GM04504 (cell line): ENCODE data around the gene CCDC170.

Experiments used
- DNase-seq: peaks from one replicate; pipeline ENCODE4 v3.0.0-alpha.2; 2012; ENCODE audit warnings: low read depth

Gene CCDC170

DNA sequence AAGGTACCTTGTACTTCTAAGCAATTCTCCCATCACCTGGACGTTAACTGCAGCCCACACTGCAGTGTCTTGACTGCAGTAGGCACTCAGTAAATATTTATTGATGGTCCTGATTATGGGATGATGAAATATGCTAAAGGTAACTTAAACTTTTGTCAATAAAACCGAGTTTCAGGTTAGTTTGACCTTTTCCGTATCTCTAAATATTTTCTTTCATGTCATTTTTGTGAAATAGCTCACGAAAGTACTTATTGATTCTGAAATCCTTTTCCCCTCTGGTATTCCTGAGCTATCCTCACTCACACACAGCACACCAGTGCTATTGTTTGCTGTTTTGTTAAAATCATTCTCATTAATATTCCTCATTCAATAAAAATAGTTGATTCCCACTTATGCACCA, 164.3 kb downstream of the CCDC170 start:
- DNase-seq = no peak

DNA sequence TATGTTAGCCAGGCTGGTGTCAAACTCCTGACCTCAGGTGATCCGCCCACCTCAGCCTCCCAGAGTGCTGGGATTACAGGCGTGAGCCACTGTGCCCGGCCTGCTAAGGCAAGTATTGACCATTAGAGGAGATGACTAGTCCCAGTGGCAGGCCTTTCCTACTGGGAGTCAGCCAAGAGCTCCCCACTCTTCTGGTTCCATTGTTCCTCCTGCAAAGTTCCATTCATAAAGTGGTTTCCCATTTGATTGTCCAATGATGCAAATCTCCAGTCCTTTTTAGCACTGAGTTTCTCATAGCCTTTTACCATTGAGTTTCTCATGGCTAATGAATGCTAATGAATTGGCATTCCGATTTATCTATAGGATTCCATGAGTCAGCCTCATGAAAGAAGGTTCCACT, 165.4 kb downstream of the CCDC170 start:
- no peak for DNase-seq

DNA sequence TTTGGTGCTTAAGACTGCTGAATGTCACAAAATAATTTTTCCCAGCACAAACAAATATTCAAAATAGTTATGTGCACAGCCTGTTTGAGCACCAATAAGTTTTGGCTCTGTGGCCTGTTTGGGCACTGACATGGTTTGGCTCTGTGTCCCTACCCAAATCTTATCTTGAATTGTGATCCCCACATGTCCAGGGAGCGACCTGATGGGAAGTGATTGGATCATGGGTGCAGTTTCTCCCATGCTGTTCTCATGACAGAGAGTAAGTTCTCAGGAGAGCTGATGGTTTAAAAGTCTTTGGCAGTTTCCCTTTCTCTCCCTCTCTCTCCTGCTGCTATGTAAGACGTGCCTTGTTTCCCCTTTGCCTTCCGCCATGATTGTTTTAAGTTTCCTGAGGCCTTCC, 167.7 kb downstream of the CCDC170 start:
- DNase-seq = no peak

DNA sequence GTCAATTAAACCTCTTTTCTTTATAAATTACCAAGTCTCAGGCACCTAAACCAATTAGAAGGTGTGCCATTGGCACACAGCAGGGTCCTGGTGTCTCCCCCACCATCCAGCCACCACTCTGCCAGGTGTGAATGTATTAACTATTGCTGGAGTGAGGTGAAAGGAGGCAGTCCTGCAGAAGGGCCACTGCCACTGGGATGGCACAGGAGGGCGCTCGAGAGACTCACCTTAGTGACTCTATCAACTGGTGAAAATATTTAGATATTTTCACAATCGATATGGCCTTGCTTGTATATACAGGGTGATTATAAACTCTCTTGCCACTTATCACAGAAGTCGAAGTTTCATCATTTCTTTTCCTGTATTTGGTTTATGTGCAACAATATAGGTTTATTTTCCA, 168.1 kb downstream of the CCDC170 start:
- DNase-seq = no peak

DNA sequence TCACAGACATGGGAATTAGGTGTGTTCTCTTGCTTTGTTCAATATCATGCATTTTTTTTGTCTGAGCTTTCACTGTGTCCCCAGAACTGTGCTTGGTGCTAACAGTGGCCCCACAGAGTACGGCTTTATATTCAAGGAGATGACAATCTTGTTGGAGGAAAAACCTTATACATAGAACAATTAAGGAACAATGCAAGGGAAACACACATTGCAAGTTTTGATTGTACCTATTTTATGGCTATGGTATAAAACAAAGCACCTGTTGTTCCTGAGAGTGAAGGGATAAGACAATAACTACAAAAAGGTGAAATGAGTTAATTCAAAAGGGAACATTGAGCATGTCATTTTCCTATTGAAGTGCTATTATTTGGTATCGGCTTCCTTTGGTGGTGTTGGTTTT, 169.7 kb downstream of the CCDC170 start:
- no peak for DNase-seq

DNA sequence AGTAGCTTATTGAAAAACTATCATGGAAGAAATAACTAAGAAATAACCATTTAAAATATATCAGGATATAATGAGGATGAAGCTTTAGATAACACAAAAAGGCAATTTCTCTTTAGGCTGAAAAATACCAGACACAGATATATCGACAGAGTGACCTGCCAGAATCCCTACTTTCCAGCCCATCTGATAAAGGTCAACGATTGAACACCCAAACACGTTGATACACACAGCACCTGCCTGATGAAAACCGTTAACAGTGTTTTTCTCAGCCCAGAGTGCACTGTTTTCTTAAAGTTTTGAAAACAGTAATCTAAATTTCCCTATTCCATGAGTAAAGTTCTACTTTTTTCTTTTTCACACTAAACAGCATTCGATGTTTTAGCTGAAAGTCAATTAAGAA, 170.6 kb downstream of the CCDC170 start:
- DNase-seq = no peak

DNA sequence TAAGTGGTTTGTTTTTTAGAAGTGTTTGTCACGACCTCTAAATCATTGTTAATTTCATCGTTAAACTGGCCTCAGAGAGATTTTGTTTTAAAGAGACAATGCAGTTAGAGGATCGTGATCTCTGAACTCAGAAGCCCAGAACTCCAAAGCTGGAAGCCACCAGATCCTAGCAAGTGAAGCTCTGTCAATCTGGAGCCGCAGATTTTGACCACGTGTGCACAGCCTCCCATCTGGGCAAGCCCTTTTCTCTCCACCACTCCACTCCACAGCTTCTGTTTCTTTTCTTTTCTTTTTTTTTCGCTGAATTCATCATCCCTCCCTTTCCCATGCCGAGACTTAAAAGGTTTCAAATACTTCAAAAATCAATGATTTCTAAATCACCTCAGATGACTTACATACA, 171.5 kb downstream of the CCDC170 start:
- no peak for DNase-seq

DNA sequence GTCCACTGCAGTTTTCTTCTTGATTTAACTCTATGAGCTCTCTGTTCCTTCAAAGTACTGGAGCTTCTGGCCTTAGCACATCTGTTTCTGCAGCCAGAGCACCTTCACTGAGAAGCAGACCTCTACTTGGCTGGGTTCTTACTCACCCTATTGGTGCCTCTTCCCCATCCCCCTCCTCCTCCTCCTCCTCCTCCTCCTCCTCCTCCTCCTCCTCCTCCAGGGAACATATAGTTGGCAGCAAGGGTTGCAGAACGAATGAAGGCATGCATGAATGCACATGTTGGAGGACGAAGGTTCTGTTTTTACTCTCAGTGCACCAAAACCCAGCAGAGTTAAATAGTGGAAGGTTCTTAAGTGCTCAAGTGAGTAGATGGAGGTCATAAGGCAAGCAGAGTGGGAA, 172.7 kb downstream of the CCDC170 start:
- no peak for DNase-seq

DNA sequence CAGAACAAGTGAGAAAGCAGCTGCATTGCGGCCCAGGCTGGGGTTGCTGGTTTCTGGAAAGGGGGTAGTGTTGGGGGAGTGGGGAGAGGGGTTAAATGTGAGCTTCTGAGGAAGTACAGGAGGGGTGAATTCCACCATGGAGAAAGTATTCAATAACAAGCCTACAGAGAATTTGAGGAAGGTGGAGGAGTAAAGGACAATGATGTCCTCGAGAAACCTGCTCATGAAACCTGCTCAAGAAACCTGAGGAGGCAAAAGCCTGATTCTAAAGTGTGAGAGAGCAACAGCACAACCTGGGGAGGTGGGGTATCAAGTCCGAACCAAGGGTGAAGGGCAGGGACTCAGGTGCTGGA, 175.4 kb downstream of the CCDC170 start:
- no peak for DNase-seq

DNA sequence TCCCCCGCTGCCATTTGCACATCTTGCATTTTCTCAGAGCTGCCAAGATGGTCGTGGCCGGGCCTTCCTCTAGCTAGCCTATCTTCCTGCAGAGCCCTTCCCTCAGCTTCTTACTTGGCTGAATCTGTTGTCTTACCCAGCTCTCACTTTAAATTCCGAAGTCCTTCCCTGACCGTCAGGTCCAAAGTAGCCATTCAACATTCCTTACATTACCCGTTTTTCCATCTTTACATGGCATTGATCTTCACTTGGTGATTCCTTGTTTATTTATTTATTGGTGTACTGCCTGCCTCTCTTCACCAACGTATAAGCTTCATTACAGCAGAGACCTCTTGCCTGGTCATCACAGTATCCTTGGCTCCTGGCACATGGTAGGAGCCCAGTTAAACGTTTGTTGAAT, 176.3 kb downstream of the CCDC170 start:
- no peak for DNase-seq
